IMR-90 (cell line): ENCODE results near the gene ADRA2A. TPM values are rescaled to one million over a fixed set of nuclear protein-coding genes. Genes with fewer than 3 reads are reported as not detected.

Experiments
- ATAC-seq: fragments of 200-7000 bp; cut with Tn5 transposase; 2 replicates; pipeline ENCODE4 v1.9.1; 2020; ENCODE audit warnings: low read depth, mild to moderate bottlenecking, moderate library complexity
- BruUV-seq: library from RNA; stranded (reverse); fragments of 400-500 nt; replicated peaks from 2 replicates; lab custom pipeline; 2021; lab: Mats Ljungman, UMichigan
- CTCF ChIA-PET: fragments of 300-600 bp; formaldehyde crosslinking; extraction: SDS; loops from one replicate; lab custom pipeline; 2021; ENCODE audit warnings: antibody characterized with exemption; lab: Yijun Ruan, JAX
- POLR2A ChIA-PET: fragments of 300-600 bp; sonication (Branson Sonifier 250); formaldehyde crosslinking; loops from one replicate; lab custom pipeline; 2022; ENCODE audit warnings: antibody characterized with exemption; ENCODE audit not compliant: unreplicated experiment; lab: Charles Lee
- DNase-seq: peaks from one replicate; pipeline ENCODE4 v3.0.0; 2013
- H2AFZ ChIP-seq: replicated peaks from 2 replicates; pipeline ENCODE3; 2013; ENCODE audit warnings: low read length, mild to moderate bottlenecking; ENCODE audit not compliant: poor library complexity
- H2AK5ac ChIP-seq: 2 replicates; pipeline ENCODE4 v1.6.1; 2013; ENCODE audit warnings: low read depth, low read length, inconsistent platforms
- H2AK9ac ChIP-seq: replicated peaks from 2 replicates; pipeline ENCODE3; 2013; ENCODE audit warnings: mild to moderate bottlenecking, low read depth, low read length, moderate library complexity; ENCODE audit not compliant: poor library complexity
- H2BK120ac ChIP-seq: 2 replicates; pipeline ENCODE4 v1.6.1; 2013; ENCODE audit warnings: low read depth, low read length, inconsistent platforms
- H2BK15ac ChIP-seq: 3 replicates; pipeline ENCODE4 v1.6.1; 2013; ENCODE audit warnings: low read depth, low read length, inconsistent platforms
- H2BK20ac ChIP-seq: 2 replicates; pipeline ENCODE4 v1.6.1; 2013; ENCODE audit warnings: low read depth, mild to moderate bottlenecking, inconsistent platforms, low read length, moderate library complexity
- H2BK5ac ChIP-seq: 2 replicates; pipeline ENCODE4 v1.6.1; 2013; ENCODE audit warnings: mild to moderate bottlenecking, low read depth, low read length, inconsistent platforms; ENCODE audit not compliant: poor library complexity, severe bottlenecking
- H3K14ac ChIP-seq: replicated peaks from 2 replicates; pipeline ENCODE4 v1.6.1; 2013; ENCODE audit warnings: low read depth, low read length, inconsistent platforms
- H3K18ac ChIP-seq: 2 replicates; pipeline ENCODE4 v1.6.1; 2013; ENCODE audit warnings: low read depth, low read length, control low read depth
- H3K23ac ChIP-seq: 2 replicates; pipeline ENCODE4 v1.6.1; 2013; ENCODE audit warnings: low read depth, low read length, inconsistent platforms
- H3K27ac ChIP-seq: 2 replicates; pipeline ENCODE4 v1.5.1; 2013; ENCODE audit warnings: mild to moderate bottlenecking, control low read depth, low read length; ENCODE audit not compliant: insufficient read depth
- H3K27me3 ChIP-seq: 2 replicates; pipeline ENCODE4 v1.6.1; 2013; ENCODE audit warnings: low read length; ENCODE audit not compliant: control insufficient read depth, insufficient read depth
- H3K36me3 ChIP-seq: 2 replicates; pipeline ENCODE4 v1.6.1; 2013; ENCODE audit warnings: low read length, mixed read lengths; ENCODE audit not compliant: control insufficient read depth, insufficient read depth
- H3K4ac ChIP-seq: 2 replicates; pipeline ENCODE4 v1.6.1; 2013; ENCODE audit warnings: low read depth, low read length, inconsistent platforms
- H3K4me1 ChIP-seq: 2 replicates; pipeline ENCODE4 v1.6.1; 2013; ENCODE audit warnings: low read length, mixed read lengths; ENCODE audit not compliant: control insufficient read depth, insufficient read depth
- H3K4me2 ChIP-seq: 2 replicates; pipeline ENCODE4 v1.6.1; 2013; ENCODE audit warnings: low read depth, mild to moderate bottlenecking, control low read depth, low read length, moderate library complexity
- H3K4me3 ChIP-seq: 2 replicates; pipeline ENCODE4 v1.5.1; 2013; ENCODE audit warnings: low read depth, mild to moderate bottlenecking, control low read depth, low read length, moderate library complexity; ENCODE audit not compliant: insufficient read depth
- H3K56ac ChIP-seq: 2 replicates; pipeline ENCODE4 v1.6.1; 2013; ENCODE audit warnings: low read length, inconsistent platforms; ENCODE audit not compliant: insufficient read depth; ENCODE audit errors: extremely low read depth
- H3K79me1 ChIP-seq, 2 experiments: 2 replicates each; pipeline ENCODE4 v1.6.1; 2013; ENCODE audit warnings: low read length in 2 of 2, inconsistent platforms in 1 of 2, low read depth in 1 of 2
- H3K9ac ChIP-seq: 2 replicates; pipeline ENCODE4 v1.6.1; 2013; ENCODE audit warnings: low read depth, low read length, control low read depth
- H3K9me1 ChIP-seq: 2 replicates; pipeline ENCODE4 v1.6.1; 2013; ENCODE audit warnings: low read length, inconsistent platforms; ENCODE audit not compliant: insufficient read depth
- H3K9me3 ChIP-seq: 2 replicates; pipeline ENCODE4 v1.6.1; 2013; ENCODE audit warnings: low read length; ENCODE audit not compliant: control insufficient read depth, insufficient read depth
- H4K20me1 ChIP-seq: 2 replicates; pipeline ENCODE4 v1.6.1; 2013; ENCODE audit warnings: low read length, inconsistent platforms; ENCODE audit not compliant: insufficient read depth
- H4K5ac ChIP-seq: 2 replicates; pipeline ENCODE4 v1.6.1; 2013; ENCODE audit warnings: mild to moderate bottlenecking, low read depth, low read length, control low read depth
- H4K8ac ChIP-seq, 2 experiments: 2 replicates each; pipeline ENCODE4 v1.6.1; 2013; ENCODE audit warnings: low read depth in 2 of 2, low read length in 2 of 2, control low read depth in 1 of 2, inconsistent platforms in 1 of 2
- H4K91ac ChIP-seq: 2 replicates; pipeline ENCODE4 v1.6.1; 2013; ENCODE audit warnings: low read depth, low read length, inconsistent platforms; ENCODE audit not compliant: insufficient read depth
- CEBPB ChIP-seq: IDR thresholded peaks from 2 replicates; pipeline ENCODE4 v1.6.1; 2012; ENCODE audit warnings: low read depth, low read length, improper control_type of control experiment
- FOS ChIP-seq: fragments of 150-350 bp; IDR thresholded peaks from 2 replicates; pipeline ENCODE4 v1.6.1; 2016; ENCODE audit warnings: low read depth, low read length
- MXI1 ChIP-seq: IDR thresholded peaks from 2 replicates; pipeline ENCODE4 v1.6.1; 2012; ENCODE audit warnings: low read depth, mild to moderate bottlenecking, low read length, moderate library complexity, borderline replicate concordance
- POLR2A ChIP-seq: IDR thresholded peaks from 2 replicates; pipeline ENCODE4 v1.6.1; 2012; ENCODE audit warnings: mild to moderate bottlenecking, low read depth, low read length
- WGBS, 2 experiments: methylation state at CpG; one replicate each; pipeline versions ENCODE4 v1.1.5 to v1.1.7; 2013; ENCODE audit warnings: missing lambda C conversion rate in 2 of 2; ENCODE audit not compliant: insufficient read length in 1 of 2; ENCODE audit errors: extremely low coverage in 2 of 2; 5-methylcytosine and 5-hydroxymethylcytosine counted together
- dilution Hi-C: fragments of 300-500 bp; cut with HindIII; formaldehyde crosslinking; loops from one replicate; pipeline ENCODE4 v1.14.3; 2018; ENCODE audit warnings: low sequenced_read_pairs; ENCODE audit not compliant: unreplicated experiment
- in situ Hi-C: fragments of 300-500 bp; cut with MboI; formaldehyde crosslinking; loops from 3 replicates; pipeline ENCODE4 v1.14.3; 2019; ENCODE audit warnings: low sequenced_read_pairs, inconsistent platforms, mixed read lengths
- intact Hi-C: fragments of 100-400 bp; cut with micrococcal nuclease; formaldehyde crosslinking; loops from 2 replicates; pipeline ENCODE4 v1.10.0; 2022
- polyA plus RNA-seq, 3 experiments: library from polyadenylated mRNA; depleted of rRNA; stranded (reverse); fragments of >200 nt; gene quantifications; 2 replicates each; pipeline ENCODE4 v1.2.3, GENCODE V29; 2012; ENCODE audit warnings: low replicate concordance in 1 of 3
- total RNA-seq: library from RNA; depleted of rRNA; stranded (reverse); fragments of >200 nt; gene quantifications from 2 replicates; pipeline ENCODE4 v1.2.3, GENCODE V29; 2012
- TF ChIP-seq, protein P1 (sequence below): fragments of 150-350 bp; IDR thresholded peaks from 2 replicates; pipeline ENCODE4 v1.6.1; 2017; ENCODE audit warnings: mild to moderate bottlenecking, antibody characterized with exemption, low read length, low read depth
- TF ChIP-seq, protein P2 (sequence below): fragments of 150-350 bp; IDR thresholded peaks from 2 replicates; pipeline ENCODE4 v1.6.1; 2016; ENCODE audit warnings: low read depth, mild to moderate bottlenecking, low read length, moderate library complexity, borderline replicate concordance

Gene ADRA2A
- total and polyA plus RNA-seq, 2 of the 4 experiments (the other 2 are of a cell fraction) = not detected

DNA sequence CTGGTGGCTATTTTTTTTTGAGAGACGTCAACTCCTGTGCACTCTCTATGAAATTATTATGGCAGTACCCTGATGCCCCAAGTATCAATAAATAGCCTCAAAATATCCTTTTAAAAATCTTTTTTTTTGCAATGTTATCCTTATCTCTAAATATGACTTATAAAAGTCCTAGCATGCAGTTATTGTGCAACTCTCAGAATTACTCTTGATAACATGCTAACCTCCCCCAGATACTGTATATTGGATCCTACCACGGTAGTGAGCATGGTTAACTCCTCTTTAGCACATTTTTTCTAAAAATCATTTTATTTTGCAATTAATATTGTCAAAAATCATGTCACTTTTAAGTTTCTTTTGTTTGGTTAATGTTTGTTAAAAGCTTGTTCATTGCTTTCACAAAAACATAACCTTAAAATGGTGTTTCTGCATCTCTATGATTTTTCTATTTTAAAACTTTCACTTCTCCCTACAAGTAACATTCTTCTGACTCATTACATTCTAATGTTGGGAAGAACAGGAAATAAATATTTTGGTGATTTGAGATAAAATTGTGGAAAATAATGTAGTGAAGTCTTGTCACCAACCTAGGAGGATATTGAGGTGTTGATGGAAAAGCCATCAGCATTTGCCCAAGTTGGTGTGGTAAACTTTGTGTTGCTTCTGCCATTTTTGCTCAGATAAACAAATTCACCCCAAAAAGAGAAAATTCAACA lies 42.1 kb upstream of the ADRA2A start:
- ChIA-PET CTCF (interaction anchor here (0.7 kb wide), 1 partner anchor 1610 kb away, joined by 4 read pairs; no protein-coding TSS in a partner anchor), POLR2A (no interaction called here)
- peaks cover 2% of the 10 kb centered on the region; the same call in 1 of the 2 replicates for H3K36me3 ChIP-seq
- H2BK15ac ChIP-seq = no peak overlapping the region
- no peak overlapping the region for H2BK20ac ChIP-seq
- H3K79me1 ChIP-seq = no peaks in the 10 kb centered on the region; a peak in 1 of 4 replicates
- H4K5ac ChIP-seq = no peak overlapping the region
- H4K20me1 ChIP-seq = no peaks in the 10 kb centered on the region
- no peak overlapping the region for H3K27ac ChIP-seq
- H2AFZ ChIP-seq = no peak overlapping the region
- no peak overlapping the region for H2AK9ac ChIP-seq
- in situ Hi-C loops = no loop called here
- ATAC-seq (peak; percentile 63), DNase-seq (peak; percentile 34)
- dilution Hi-C loops = no loop called here
- TF ChIP-seq POLR2A (no peak), FOS (no peak), CEBPB (peak; percentile 89), MXI1 (no peak)
- TF ChIP-seq, protein P1, sequence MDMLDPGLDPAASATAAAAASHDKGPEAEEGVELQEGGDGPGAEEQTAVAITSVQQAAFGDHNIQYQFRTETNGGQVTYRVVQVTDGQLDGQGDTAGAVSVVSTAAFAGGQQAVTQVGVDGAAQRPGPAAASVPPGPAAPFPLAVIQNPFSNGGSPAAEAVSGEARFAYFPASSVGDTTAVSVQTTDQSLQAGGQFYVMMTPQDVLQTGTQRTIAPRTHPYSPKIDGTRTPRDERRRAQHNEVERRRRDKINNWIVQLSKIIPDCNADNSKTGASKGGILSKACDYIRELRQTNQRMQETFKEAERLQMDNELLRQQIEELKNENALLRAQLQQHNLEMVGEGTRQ = no peak
- TF ChIP-seq, protein P2, sequence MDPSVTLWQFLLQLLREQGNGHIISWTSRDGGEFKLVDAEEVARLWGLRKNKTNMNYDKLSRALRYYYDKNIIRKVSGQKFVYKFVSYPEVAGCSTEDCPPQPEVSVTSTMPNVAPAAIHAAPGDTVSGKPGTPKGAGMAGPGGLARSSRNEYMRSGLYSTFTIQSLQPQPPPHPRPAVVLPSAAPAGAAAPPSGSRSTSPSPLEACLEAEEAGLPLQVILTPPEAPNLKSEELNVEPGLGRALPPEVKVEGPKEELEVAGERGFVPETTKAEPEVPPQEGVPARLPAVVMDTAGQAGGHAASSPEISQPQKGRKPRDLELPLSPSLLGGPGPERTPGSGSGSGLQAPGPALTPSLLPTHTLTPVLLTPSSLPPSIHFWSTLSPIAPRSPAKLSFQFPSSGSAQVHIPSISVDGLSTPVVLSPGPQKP = no peak
- no peak overlapping the region for H3K23ac ChIP-seq
- H3K9ac ChIP-seq = no peak overlapping the region
- H3K9me1 ChIP-seq = no peaks in the 10 kb centered on the region
- H3K9me3 ChIP-seq = peaks cover 12% of the 10 kb centered on the region
- intact Hi-C loops = no loop called here
- no peak overlapping the region for H3K14ac ChIP-seq
- H2AK5ac ChIP-seq = no peak overlapping the region
- H4K8ac ChIP-seq = no peak overlapping the region
- no peak overlapping the region for H2BK5ac ChIP-seq
- no TSS peak for BruUV-seq
- no peak overlapping the region for H2BK120ac ChIP-seq
- WGBS, 2 experiments = no CpG with 5 or more reads among the region's 2 CpGs
- H3K4me3 ChIP-seq = no peak overlapping the region
- no peak overlapping the region for H3K4ac ChIP-seq
- H3K27me3 ChIP-seq = no peaks in the 10 kb centered on the region
- H4K91ac ChIP-seq = no peak overlapping the region
- peaks cover 1% of the 10 kb centered on the region; the same call in 1 of the 2 replicates for H3K4me1 ChIP-seq
- H3K4me2 ChIP-seq = no peak overlapping the region; the same call in 1 of the 2 replicates
- H3K18ac ChIP-seq = no peak overlapping the region; the same call in 1 of the 2 replicates
- H3K56ac ChIP-seq = no peak overlapping the region
